Keratinocyte (primary cell): ENCODE results near the gene KRTAP5-3. TPM values are rescaled to one million over a fixed set of nuclear protein-coding genes. Genes with fewer than 3 reads are reported as not detected.

Source experiments
- DNase-seq: peaks from one replicate; pipeline ENCODE4 v3.0.0-alpha.2; 2011; ENCODE audit warnings: low read depth, missing footprints, low spot score
- FAIRE-seq: peaks from 2 replicates; lab custom pipeline; 2011; peaks lifted over from hg19 to GRCh38; lab: Jason Lieb, UNC
- H2AFZ ChIP-seq: 2 replicates; pipeline ENCODE4 v1.6.0; 2012; ENCODE audit warnings: low read length, control low read depth, inconsistent platforms; ENCODE audit not compliant: control insufficient read depth
- H3K27ac ChIP-seq: 2 replicates; pipeline ENCODE4 v1.5.1; 2011; ENCODE audit warnings: low read length; ENCODE audit not compliant: control insufficient read depth, insufficient read depth
- H3K27me3 ChIP-seq: 3 replicates; pipeline ENCODE4 v1.6.0; 2011; ENCODE audit warnings: low read length; ENCODE audit not compliant: control insufficient read depth, insufficient read depth; ENCODE audit errors: extremely low read depth
- H3K36me3 ChIP-seq, 2 experiments: 2 replicates in 1 of 2; 3 replicates in 1 of 2; pipeline ENCODE4 v1.5.1; 2011; ENCODE audit warnings: low read length in 2 of 2, mild to moderate bottlenecking in 1 of 2; ENCODE audit not compliant: control insufficient read depth in 2 of 2, insufficient read depth in 2 of 2; ENCODE audit errors: extremely low read depth in 1 of 2
- H3K4me1 ChIP-seq: 3 replicates; pipeline ENCODE4 v1.5.1; 2011; ENCODE audit warnings: low read length; ENCODE audit not compliant: control insufficient read depth, insufficient read depth; ENCODE audit errors: extremely low read depth
- H3K4me2 ChIP-seq: 3 replicates; pipeline ENCODE4 v1.6.0; 2011; ENCODE audit warnings: low read depth, low read length; ENCODE audit not compliant: control insufficient read depth, insufficient read depth; ENCODE audit errors: extremely low read depth
- H3K4me3 ChIP-seq, 3 experiments: fragments of 200-600 bp in 1 of 3; sonication (generic) in 1 of 3; 2 replicates in 2 of 3; 3 replicates in 1 of 3; pipeline ENCODE4 v1.5.1; 2011 to 2016; ENCODE audit warnings: low read length in 3 of 3, mild to moderate bottlenecking in 3 of 3, control low read depth in 2 of 3, inconsistent platforms in 1 of 3, low read depth in 1 of 3, mixed read lengths in 1 of 3, mixed run types in 1 of 3, moderate library complexity in 1 of 3; ENCODE audit not compliant: control insufficient read depth in 2 of 3, insufficient read depth in 2 of 3; ENCODE audit errors: extremely low read depth in 1 of 3
- H3K79me2 ChIP-seq: 2 replicates; pipeline ENCODE4 v1.6.0; 2012; ENCODE audit warnings: low read length; ENCODE audit not compliant: control insufficient read depth, insufficient read depth
- H3K9ac ChIP-seq: 3 replicates; pipeline ENCODE4 v1.6.0; 2011; ENCODE audit warnings: low read length; ENCODE audit not compliant: control insufficient read depth, insufficient read depth; ENCODE audit errors: extremely low read depth
- H3K9me1 ChIP-seq: 3 replicates; pipeline ENCODE4 v1.6.0; 2011; ENCODE audit warnings: low read length; ENCODE audit not compliant: control insufficient read depth, insufficient read depth; ENCODE audit errors: extremely low read depth
- H3K9me3 ChIP-seq: 2 replicates; pipeline ENCODE4 v1.5.1; 2012; ENCODE audit warnings: low read depth, low read length; ENCODE audit not compliant: control insufficient read depth
- H4K20me1 ChIP-seq: 3 replicates; pipeline ENCODE4 v1.6.0; 2011; ENCODE audit warnings: low read length; ENCODE audit not compliant: control insufficient read depth, insufficient read depth; ENCODE audit errors: extremely low read depth
- EZH2 ChIP-seq: IDR thresholded peaks from one replicate; pipeline ENCODE4 v1.6.1; 2012; ENCODE audit warnings: inconsistent platforms, mild to moderate bottlenecking, low read length, moderate library complexity
- dilution Hi-C: fragments of 300-500 bp; cut with MboI; formaldehyde crosslinking; loops from one replicate; pipeline ENCODE4 v1.7.0; 2020; ENCODE audit warnings: low sequenced_read_pairs; ENCODE audit not compliant: extremely low pct_ligation_motif_present
- polyA plus RNA-seq, 5 experiments: library from polyadenylated mRNA; depleted of rRNA in 3 of 5; stranded (reverse) in 3 of 5; stranded (forward) in 1 of 5; unstranded in 1 of 5; fragments of >200 nt; gene quantifications; 1 replicate in 1 of 5; 2 replicates in 3 of 5; 3 replicates in 1 of 5; pipeline versions ENCODE4 v1.2.1 to v1.2.3, GENCODE V29; 2011 to 2012; ENCODE audit warnings: missing spikeins in 2 of 5, low read depth in 1 of 5, low replicate concordance in 1 of 5
- TF ChIP-seq, protein P1 (sequence below), 3 experiments: IDR thresholded peaks in 1 of 3; conservative IDR thresholded peaks in 1 of 3; optimal IDR thresholded peaks in 1 of 3; 2 replicates in 2 of 3; 3 replicates in 1 of 3; pipeline versions ENCODE3 to v1.5.1; 2011; ENCODE audit warnings: low read length in 3 of 3, mild to moderate bottlenecking in 3 of 3, moderate library complexity in 2 of 3, control low read depth in 1 of 3, inconsistent platforms in 1 of 3; ENCODE audit not compliant: insufficient read depth in 2 of 3; ENCODE audit errors: extremely low read depth in 1 of 3

The KRTAP5-3 gene
- polyA plus RNA-seq, 1 donor (not counting 4 experiments of a cell fraction or from before 2014, with no cell fraction given) = not detected

DNA sequence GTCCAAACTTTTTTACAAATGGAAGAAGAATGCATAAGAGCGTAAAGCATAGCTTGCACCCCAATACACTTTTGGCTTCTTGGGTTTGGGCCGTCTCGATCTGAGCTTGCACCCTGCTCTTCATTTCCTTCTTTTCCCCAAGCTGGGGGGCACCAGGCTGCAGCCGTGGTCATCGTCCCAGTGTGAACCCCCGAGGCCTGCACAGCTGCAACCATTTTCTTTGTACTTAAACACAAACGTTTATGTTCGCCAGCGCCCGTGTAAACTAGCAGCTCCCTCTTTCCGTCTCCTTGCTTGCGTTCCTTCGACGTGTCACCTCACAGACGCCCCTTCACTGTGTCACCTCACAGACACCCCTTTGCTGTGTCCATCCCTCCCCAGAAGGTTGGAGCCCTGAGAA is 31.4 kb upstream of the KRTAP5-3 start:
- Histone ChIP-seq H3K9me1 (no peaks in the 10 kb centered on the region), H4K20me1 (peaks cover 4% of the 10 kb centered on the region), H3K4me2 (no peak overlapping the region), H3K9ac (no peak overlapping the region), H3K4me1 (no peaks in the 10 kb centered on the region), H3K27me3 (peaks cover 28% of the 10 kb centered on the region), H3K9me3 (no peaks in the 10 kb centered on the region), H3K79me2 (no peaks in the 10 kb centered on the region), H3K27ac (no peak overlapping the region), H2AFZ (no peak overlapping the region), H3K36me3 (no peaks in the 10 kb centered on the region), H3K4me3 (no peak overlapping the region)
- FAIRE-seq = no peak
- dilution Hi-C loops = loop anchor here (10.0 kb wide), 1 partner anchor 105 kb away; no protein-coding TSS in a partner anchor
- no peak for DNase-seq
- TF ChIP-seq, protein P1, sequence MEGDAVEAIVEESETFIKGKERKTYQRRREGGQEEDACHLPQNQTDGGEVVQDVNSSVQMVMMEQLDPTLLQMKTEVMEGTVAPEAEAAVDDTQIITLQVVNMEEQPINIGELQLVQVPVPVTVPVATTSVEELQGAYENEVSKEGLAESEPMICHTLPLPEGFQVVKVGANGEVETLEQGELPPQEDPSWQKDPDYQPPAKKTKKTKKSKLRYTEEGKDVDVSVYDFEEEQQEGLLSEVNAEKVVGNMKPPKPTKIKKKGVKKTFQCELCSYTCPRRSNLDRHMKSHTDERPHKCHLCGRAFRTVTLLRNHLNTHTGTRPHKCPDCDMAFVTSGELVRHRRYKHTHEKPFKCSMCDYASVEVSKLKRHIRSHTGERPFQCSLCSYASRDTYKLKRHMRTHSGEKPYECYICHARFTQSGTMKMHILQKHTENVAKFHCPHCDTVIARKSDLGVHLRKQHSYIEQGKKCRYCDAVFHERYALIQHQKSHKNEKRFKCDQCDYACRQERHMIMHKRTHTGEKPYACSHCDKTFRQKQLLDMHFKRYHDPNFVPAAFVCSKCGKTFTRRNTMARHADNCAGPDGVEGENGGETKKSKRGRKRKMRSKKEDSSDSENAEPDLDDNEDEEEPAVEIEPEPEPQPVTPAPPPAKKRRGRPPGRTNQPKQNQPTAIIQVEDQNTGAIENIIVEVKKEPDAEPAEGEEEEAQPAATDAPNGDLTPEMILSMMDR (optimal IDR thresholded peaks at IDR 0.05 in 1 of 3, IDR thresholded peaks at IDR 0.05 in 1 of 3, conservative IDR thresholded peaks at IDR 0.05 in 1 of 3; ENCODE audit: extremely low read depth in 1 of 3, insufficient read depth in 2 of 3, low read length in 3 of 3) = peak in 1 of 3 experiments; percentile 8
- no peak for TF ChIP-seq EZH2

DNA sequence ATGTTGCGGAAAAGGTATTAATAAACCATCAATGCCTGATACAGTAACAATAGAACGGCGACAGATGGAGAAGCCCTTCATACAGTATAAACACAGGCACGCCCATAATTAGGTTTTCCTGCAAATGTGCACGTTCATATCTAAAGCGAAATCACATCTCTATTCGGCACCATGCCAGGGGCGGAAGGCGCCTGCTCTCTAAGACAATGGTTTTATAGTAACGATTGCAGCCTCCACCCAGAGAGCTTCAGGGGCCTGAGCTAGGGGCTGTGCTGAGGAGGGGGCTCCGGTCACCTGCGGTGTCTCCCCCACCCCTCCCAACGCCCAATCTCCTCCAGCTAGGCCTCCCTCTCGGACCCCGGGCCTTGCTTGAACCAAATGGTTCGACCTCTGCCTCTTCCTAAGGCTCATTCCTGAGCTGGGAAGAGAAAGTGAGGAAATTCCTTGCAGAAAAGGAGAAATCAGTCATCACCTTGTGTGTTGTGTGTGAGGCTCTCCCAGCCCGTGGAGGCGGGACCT is 30.9 kb upstream of the KRTAP5-3 start:
- Histone ChIP-seq H3K27me3 (peaks cover 28% of the 10 kb centered on the region), H3K9me3 (no peaks in the 10 kb centered on the region), H3K79me2 (no peaks in the 10 kb centered on the region), H3K4me3 (no peak overlapping the region), H2AFZ (no peak overlapping the region), H3K27ac (no peak overlapping the region), H3K9ac (no peak overlapping the region), H4K20me1 (peaks cover 4% of the 10 kb centered on the region), H3K4me2 (peak overlapping the region; percentile 7), H3K36me3 (no peaks in the 10 kb centered on the region), H3K4me1 (no peaks in the 10 kb centered on the region), H3K9me1 (no peaks in the 10 kb centered on the region)
- DNase-seq (no peak), FAIRE-seq (no peak)
- TF ChIP-seq, protein P1 (optimal IDR thresholded peaks at IDR 0.05 in 1 of 3, IDR thresholded peaks at IDR 0.05 in 1 of 3, conservative IDR thresholded peaks at IDR 0.05 in 1 of 3; ENCODE audit: extremely low read depth in 1 of 3, insufficient read depth in 2 of 3, low read length in 3 of 3) = no peak
- dilution Hi-C loops = loop anchor here (10.0 kb wide), 1 partner anchor 104 kb away; no protein-coding TSS in a partner anchor
